PC-9 (cell line): ENCODE data around the gene ITPRIPL1. TPM values are rescaled to one million over a fixed set of nuclear protein-coding genes. Genes with fewer than 3 reads are reported as not detected.

ENCODE experiments used
- BruUV-seq: library from RNA; stranded (reverse); fragments of 400-500 nt; replicated peaks from 2 replicates; lab custom pipeline; 2021; lab: Mats Ljungman, UMichigan
- CTCF ChIA-PET: fragments of 300-600 bp; sonication (Branson Sonifier 250); formaldehyde crosslinking; loops from one replicate; lab custom pipeline; 2022; ENCODE audit warnings: antibody characterized with exemption; lab: Charles Lee
- POLR2A ChIA-PET: fragments of 300-600 bp; sonication (Branson Sonifier 250); formaldehyde crosslinking; loops from one replicate; lab custom pipeline; 2022; ENCODE audit warnings: antibody characterized with exemption; ENCODE audit not compliant: unreplicated experiment; lab: Charles Lee
- DNase-seq, 2 experiments: peaks; one replicate each; pipeline versions ENCODE4 v3.0.0 to v3.0.0-alpha.2; 2015 to 2022; ENCODE audit warnings: mixed read lengths in 1 of 2
- H2AFZ ChIP-seq: fragments of 200-600 bp; sonication (generic); 2 replicates; pipeline ENCODE4 v1.8.1; 2017; ENCODE audit warnings: antibody characterized with exemption
- H3F3A ChIP-seq: fragments of 200-600 bp; sonication (generic); 2 replicates; pipeline ENCODE4 v1.8.1; 2017; ENCODE audit warnings: antibody characterized with exemption, mild to moderate bottlenecking, low read depth; ENCODE audit not compliant: insufficient read depth
- H3K27ac ChIP-seq: fragments of 200-600 bp; sonication (generic); 2 replicates; pipeline ENCODE4 v1.6.1; 2016; ENCODE audit warnings: mixed run types
- H3K27me3 ChIP-seq: fragments of 200-600 bp; sonication (generic); 2 replicates; pipeline ENCODE4 v1.6.1; 2016; ENCODE audit warnings: low read depth, mixed run types; ENCODE audit not compliant: insufficient read depth
- H3K36me3 ChIP-seq: fragments of 200-600 bp; sonication (generic); 2 replicates; pipeline ENCODE4 v1.6.1; 2016; ENCODE audit warnings: low read depth, mixed run types
- H3K4me1 ChIP-seq: fragments of 200-600 bp; sonication (generic); replicated peaks from 2 replicates; pipeline ENCODE4 v1.6.1; 2016; ENCODE audit warnings: mixed run types; ENCODE audit not compliant: insufficient read depth
- H3K4me2 ChIP-seq: fragments of 200-600 bp; sonication (generic); 2 replicates; pipeline ENCODE4 v1.6.1; 2017; ENCODE audit warnings: mixed run types
- H3K4me3 ChIP-seq: fragments of 200-600 bp; sonication (generic); 2 replicates; pipeline ENCODE4 v1.6.1; 2016; ENCODE audit warnings: mixed run types
- H3K79me2 ChIP-seq: fragments of 200-600 bp; sonication (generic); 2 replicates; pipeline ENCODE4 v1.6.1; 2017; ENCODE audit warnings: low read depth, mixed run types
- H3K9me2 ChIP-seq: fragments of 200-600 bp; sonication (generic); 2 replicates; pipeline ENCODE4 v1.8.1; 2017; ENCODE audit warnings: mild to moderate bottlenecking; ENCODE audit not compliant: insufficient read depth
- H3K9me3 ChIP-seq: fragments of 200-600 bp; sonication (generic); 2 replicates; pipeline ENCODE4 v1.8.1; 2016; ENCODE audit warnings: low read depth; ENCODE audit not compliant: insufficient read depth
- H4K20me1 ChIP-seq: fragments of 200-600 bp; sonication (generic); 2 replicates; pipeline ENCODE4 v1.8.1; 2017; ENCODE audit not compliant: insufficient read depth
- CTCF ChIP-seq: fragments of 200-600 bp; sonication (generic); conservative IDR thresholded peaks from 2 replicates; pipeline ENCODE4 v1.6.1; 2017; ENCODE audit warnings: mixed run types, antibody characterized with exemption, mild to moderate bottlenecking, moderate library complexity
- EZH2 ChIP-seq: fragments of 200-600 bp; sonication (generic); IDR thresholded peaks from 2 replicates; pipeline ENCODE4 v1.8.0; 2017; ENCODE audit warnings: antibody characterized with exemption, low read depth
- intact Hi-C: fragments of 100-400 bp; cut with micrococcal nuclease; formaldehyde crosslinking; loops from one replicate; pipeline ENCODE4 v1.10.0; 2022; ENCODE audit not compliant: unreplicated experiment
- total RNA-seq: library from RNA; stranded (reverse); gene quantifications from 2 replicates; pipeline ENCODE4 v1.2.3, GENCODE V29; 2021

Gene ITPRIPL1
- total RNA-seq, 1 experiment from 2014 or later = not detected

GRCh38 chr2:96306370-96306769 is 18.7 kb upstream of the ITPRIPL1 start:
- Histone ChIP-seq H4K20me1 (peaks cover 18% of the 10 kb centered on the region; the same call in 1 of the 2 replicates), H3K4me3 (peak overlapping the region; percentile 86), H3K4me2 (peak overlapping the region; percentile 98), H3K79me2 (peaks cover 52% of the 10 kb centered on the region), H3F3A (peaks cover 10% of the 10 kb centered on the region; the same call in 1 of the 2 replicates), H3K27me3 (no peaks in the 10 kb centered on the region), H3K9me3 (no peaks in the 10 kb centered on the region), H3K4me1 (peaks cover 21% of the 10 kb centered on the region), H2AFZ (peak overlapping the region; percentile 95), H3K27ac (peak overlapping the region; percentile 51), H3K36me3 (peaks cover 30% of the 10 kb centered on the region), H3K9me2 (no peaks in the 10 kb centered on the region)
- ChIA-PET CTCF (no interaction called here), POLR2A (interaction anchor here (0.6 to 0.7 kb wide), 2 partner anchors 9 to 311 kb away, joined by 3 read pairs; no protein-coding TSS in a partner anchor)
- BruUV-seq = no TSS peak
- no peak for TF ChIP-seq CTCF
- no peak for TF ChIP-seq EZH2
- intact Hi-C loops = loop anchor here (5.0 kb wide), 1 partner anchor 226 kb away; no protein-coding TSS in a partner anchor
- no peak for DNase-seq

GRCh38 chr2:96308248-96308647 is 16.9 kb upstream of the ITPRIPL1 start:
- intact Hi-C loops = loop anchor here (5.0 kb wide), 1 partner anchor 224 kb away; no protein-coding TSS in a partner anchor
- H4K20me1 ChIP-seq = 0 out of 2 replicates have a peak, but pooled peaks cover under 1% of the 10 kb centered on the region
- no TSS peak for BruUV-seq
- TF ChIP-seq CTCF = no peak
- TF ChIP-seq EZH2 = no peak
- H3K4me2 ChIP-seq = no peak overlapping the region
- H3K27me3 ChIP-seq = no peaks in the 10 kb centered on the region
- H3K27ac ChIP-seq = no peak overlapping the region
- ChIA-PET POLR2A (no interaction called here), CTCF (no interaction called here)
- H2AFZ ChIP-seq = no peak overlapping the region
- peaks cover 33% of the 10 kb centered on the region for H3K79me2 ChIP-seq
- no peaks in the 10 kb centered on the region for H3K9me2 ChIP-seq
- no peaks in the 10 kb centered on the region for H3F3A ChIP-seq
- no peak for DNase-seq
- H3K4me1 ChIP-seq = peaks cover 21% of the 10 kb centered on the region
- no peak overlapping the region for H3K4me3 ChIP-seq
- H3K9me3 ChIP-seq = no peaks in the 10 kb centered on the region
- peaks cover 11% of the 10 kb centered on the region for H3K36me3 ChIP-seq

- CTCF ChIA-PET = no interaction called here
Observed at GRCh38 chr2:96315005-96315399, 10.1 kb upstream of the ITPRIPL1 start.

More at GRCh38 chr2:96315005-96315399, 10.1 kb upstream of the ITPRIPL1 start:
- intact Hi-C loops = no loop called here
- TF ChIP-seq EZH2 = no peak
- TF ChIP-seq CTCF = no peak
- POLR2A ChIA-PET = interaction anchor here (0.7 kb wide), 1 partner anchor 9 kb away, joined by 3 read pairs; no protein-coding TSS in a partner anchor
- Histone ChIP-seq H3K9me3 (no peaks in the 10 kb centered on the region), H3K9me2 (no peaks in the 10 kb centered on the region), H3K36me3 (no peaks in the 10 kb centered on the region), H3K4me1 (peaks cover 16% of the 10 kb centered on the region), H3K4me3 (no peak overlapping the region), H4K20me1 (no peaks in the 10 kb centered on the region), H3K27ac (no peak overlapping the region), H3K4me2 (no peak overlapping the region), H3K27me3 (no peaks in the 10 kb centered on the region), H3F3A (peaks cover 20% of the 10 kb centered on the region; the same call in 1 of the 2 replicates), H3K79me2 (no peaks in the 10 kb centered on the region), H2AFZ (no peak overlapping the region)
- BruUV-seq = no TSS peak
- DNase-seq = no peak
